Fibroblast of the aortic adventitia (primary cell): ENCODE results near the gene HES4. TPM values are rescaled to one million over a fixed set of nuclear protein-coding genes. Genes with fewer than 3 reads are reported as not detected.
A peak's percentile ranks its signal among the peaks of the same experiment; 100 is the strongest.
"Not testable (repeated sequence)": the region's sequence is repeated elsewhere in the genome, so short reads cannot be mapped to it uniquely, and the experiment has no call there.

Source experiments
- DNase-seq: peaks from one replicate; pipeline ENCODE4 v3.0.0-alpha.2; 2010; ENCODE audit warnings: low read depth
- H3K4me3 ChIP-seq: 2 replicates; pipeline ENCODE4 v1.5.1; 2011; ENCODE audit warnings: low read depth, mild to moderate bottlenecking, control low read depth, low read length, moderate library complexity
- total RNA-seq: library from RNA; depleted of rRNA; stranded (reverse); fragments of >200 nt; gene quantifications from 2 replicates; pipeline ENCODE4 v1.2.3, GENCODE V29; 2012; ENCODE audit warnings: low replicate concordance
- TF ChIP-seq, protein P1 (sequence below): IDR thresholded peaks from 2 replicates; pipeline ENCODE4 v1.5.1; 2011; ENCODE audit warnings: mild to moderate bottlenecking, low read length, control low read depth, inconsistent platforms; ENCODE audit not compliant: insufficient read depth

Gene HES4
- total RNA-seq, 1 donor = 0.36 TPM

- H3K4me3 ChIP-seq = peak overlapping the region; percentile 37
- no peak for DNase-seq
- TF ChIP-seq, protein P1, sequence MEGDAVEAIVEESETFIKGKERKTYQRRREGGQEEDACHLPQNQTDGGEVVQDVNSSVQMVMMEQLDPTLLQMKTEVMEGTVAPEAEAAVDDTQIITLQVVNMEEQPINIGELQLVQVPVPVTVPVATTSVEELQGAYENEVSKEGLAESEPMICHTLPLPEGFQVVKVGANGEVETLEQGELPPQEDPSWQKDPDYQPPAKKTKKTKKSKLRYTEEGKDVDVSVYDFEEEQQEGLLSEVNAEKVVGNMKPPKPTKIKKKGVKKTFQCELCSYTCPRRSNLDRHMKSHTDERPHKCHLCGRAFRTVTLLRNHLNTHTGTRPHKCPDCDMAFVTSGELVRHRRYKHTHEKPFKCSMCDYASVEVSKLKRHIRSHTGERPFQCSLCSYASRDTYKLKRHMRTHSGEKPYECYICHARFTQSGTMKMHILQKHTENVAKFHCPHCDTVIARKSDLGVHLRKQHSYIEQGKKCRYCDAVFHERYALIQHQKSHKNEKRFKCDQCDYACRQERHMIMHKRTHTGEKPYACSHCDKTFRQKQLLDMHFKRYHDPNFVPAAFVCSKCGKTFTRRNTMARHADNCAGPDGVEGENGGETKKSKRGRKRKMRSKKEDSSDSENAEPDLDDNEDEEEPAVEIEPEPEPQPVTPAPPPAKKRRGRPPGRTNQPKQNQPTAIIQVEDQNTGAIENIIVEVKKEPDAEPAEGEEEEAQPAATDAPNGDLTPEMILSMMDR = no peak
These were observed 737 bp downstream of the HES4 start for GRCh38 chr1:998995-999724.

DNA sequence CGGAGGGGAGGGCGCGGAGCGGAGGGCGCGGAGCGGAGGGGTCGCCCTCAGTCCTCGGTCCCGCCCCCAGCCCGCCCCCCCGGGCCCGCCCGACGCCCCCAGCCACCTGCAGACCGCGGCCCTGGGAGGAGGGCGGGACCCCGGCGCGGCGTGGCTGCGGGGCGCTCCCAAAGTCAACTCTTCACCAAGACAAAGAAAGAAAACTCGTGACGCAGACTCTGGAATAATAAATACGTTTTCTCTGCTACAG is 1.2 kb downstream of the HES4 start:
- TF ChIP-seq, protein P1 = no peak
- DNase-seq = peak; percentile 27
- H3K4me3 ChIP-seq = no peak overlapping the region

DNA sequence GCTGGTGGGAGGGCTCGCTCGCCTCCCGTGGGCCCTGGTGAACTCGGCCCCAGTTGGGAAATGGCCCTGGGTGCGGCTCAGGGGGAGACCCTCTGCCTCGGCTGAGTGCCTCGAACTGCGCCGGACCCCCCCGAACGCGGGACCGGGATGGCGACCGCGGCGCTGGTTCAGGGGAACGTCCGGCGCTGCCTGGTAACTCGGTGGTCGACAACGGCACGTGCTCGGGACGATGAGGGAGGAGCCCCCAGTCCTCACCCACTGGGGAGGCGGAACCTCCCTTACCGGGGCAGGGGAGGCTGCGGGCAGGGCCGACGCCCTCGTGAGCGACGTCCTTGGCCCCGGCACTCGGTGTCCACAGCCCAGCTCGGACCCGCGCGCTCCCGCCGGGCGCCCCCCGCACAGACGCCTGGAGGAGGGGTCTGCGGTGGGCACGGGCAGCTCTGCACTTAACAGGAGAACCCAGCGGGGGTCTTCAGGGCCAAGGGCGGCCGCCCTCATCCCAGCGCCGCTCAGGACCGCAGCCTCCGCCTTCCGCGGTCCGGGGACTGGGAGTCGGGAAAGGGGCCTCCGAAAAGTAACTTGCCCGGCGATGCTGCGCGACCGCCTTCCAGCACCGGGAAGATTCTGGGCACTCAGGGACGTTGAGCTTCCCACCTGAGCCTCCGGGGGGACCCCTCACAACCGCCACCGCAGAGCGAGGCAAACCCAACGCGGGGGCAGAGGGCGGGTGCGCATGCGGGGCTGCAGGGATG is 1.7 kb downstream of the HES4 start:
- TF ChIP-seq, protein P1 = no peak
- DNase-seq = no peak
- no peak overlapping the region for H3K4me3 ChIP-seq

- H3K4me3 ChIP-seq = no peak overlapping the region
- DNase-seq = no peak
- TF ChIP-seq, protein P1 = no peak
These were observed 2.2 kb downstream of the HES4 start for GRCh38 chr1:997713-997992.

- no peak overlapping the region for H3K4me3 ChIP-seq
- no peak for DNase-seq
- TF ChIP-seq, protein P1 = no peak
These were observed 2.8 kb downstream of the HES4 start for GRCh38 chr1:996851-997712.

DNA sequence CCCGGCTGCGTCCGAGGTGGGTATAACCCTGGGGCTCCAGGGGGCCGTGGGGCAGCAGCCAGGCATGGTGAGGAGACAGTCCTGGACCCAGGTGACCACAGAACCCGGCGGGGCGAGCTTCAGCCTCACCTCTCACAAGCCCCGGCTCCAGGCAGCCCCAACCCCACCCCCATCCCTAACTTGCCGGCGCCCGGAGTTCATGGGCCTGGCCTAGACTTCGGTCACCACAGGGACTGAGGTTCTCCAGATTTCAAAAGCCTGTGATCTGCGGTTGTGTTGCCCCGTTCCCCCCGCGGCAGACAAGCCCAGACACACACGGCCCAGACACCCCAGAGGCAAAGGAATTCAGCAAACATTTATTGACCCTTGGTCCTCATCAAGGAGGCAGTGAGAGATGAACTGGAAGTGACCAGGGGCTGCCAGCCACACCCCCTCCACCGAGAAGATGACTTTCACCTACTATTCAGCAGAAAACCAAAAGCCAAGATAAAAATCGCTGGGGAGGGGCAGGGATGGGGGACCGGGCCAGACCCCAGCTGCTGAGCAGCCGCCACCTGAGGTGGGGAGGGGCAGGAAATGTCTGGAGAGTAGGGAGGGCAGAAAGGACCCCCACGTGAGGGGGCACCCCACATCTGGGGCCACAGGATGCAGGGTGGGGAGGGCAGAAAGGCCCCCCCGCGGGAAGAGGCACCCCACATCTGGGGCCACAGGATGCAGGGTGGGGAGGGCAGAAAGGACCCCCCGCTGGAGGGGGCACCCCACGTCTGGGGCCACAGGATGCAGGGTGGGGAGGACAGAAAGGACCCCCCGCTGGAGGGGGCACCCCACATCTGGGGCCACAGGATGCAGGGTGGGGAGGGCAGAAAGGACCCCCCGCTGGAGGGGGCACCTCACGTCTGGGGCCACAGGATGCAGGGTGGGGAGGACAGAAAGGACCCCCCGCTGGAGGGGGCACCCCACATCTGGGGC is 3.9 kb downstream of the HES4 start:
- TF ChIP-seq, protein P1 = no peak
- no peak overlapping the region for H3K4me3 ChIP-seq
- no peak for DNase-seq

DNA sequence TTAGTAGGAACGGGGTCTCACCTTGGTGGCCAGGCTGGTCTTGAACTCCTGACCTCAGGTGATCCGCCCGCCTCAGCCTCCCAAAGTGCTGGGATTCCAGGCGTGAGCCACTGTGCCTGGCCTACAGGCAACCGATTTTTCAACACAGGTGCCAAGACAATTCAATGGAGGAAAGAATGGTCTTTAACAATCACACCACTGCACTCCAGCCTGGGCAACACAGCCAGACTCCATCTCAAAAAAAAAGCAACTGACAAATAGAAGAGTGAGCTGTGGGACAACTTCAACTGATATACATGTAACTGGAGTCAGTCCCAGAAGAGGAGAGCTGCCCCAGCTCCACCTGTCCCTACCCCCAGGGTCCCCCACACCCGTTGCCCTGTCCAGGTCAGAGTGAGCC is 5.4 kb downstream of the HES4 start:
- DNase-seq, H3K4me3 ChIP-seq: not testable (repeated sequence)
